VCaP (cell line): ENCODE data around the gene SLC7A8.

ENCODE experiments used
- H3K27ac ChIP-seq: fragments of 450-650 bp; 2 replicates; pipeline ENCODE4 v1.5.1; 2017
- CTCF ChIP-seq: fragments of 450-650 bp; conservative IDR thresholded peaks from 2 replicates; pipeline ENCODE4 v1.5.1; 2017; ENCODE audit warnings: mild to moderate bottlenecking, moderate library complexity

The SLC7A8 gene

GRCh38 chr14:23193432-23193831, 10.0 kb upstream of the SLC7A8 start:
- peak overlapping the region; percentile 41 for H3K27ac ChIP-seq
- no peak for TF ChIP-seq CTCF

GRCh38 chr14:23187925-23188324, 4.5 kb upstream of the SLC7A8 start:
- H3K27ac ChIP-seq: no peak overlapping the region
- no peak for TF ChIP-seq CTCF

- no peak overlapping the region for H3K27ac ChIP-seq
- TF ChIP-seq CTCF: peak; percentile 83
Measured at GRCh38 chr14:23186913-23187654, 3.6 kb upstream of the SLC7A8 start.

GRCh38 chr14:23185063-23185462, 1.6 kb upstream of the SLC7A8 start:
- no peak for TF ChIP-seq CTCF
- no peak overlapping the region for H3K27ac ChIP-seq

- H3K27ac ChIP-seq: peak overlapping the region; percentile 52
- TF ChIP-seq CTCF: no peak
Measured at GRCh38 chr14:23183158-23183470, 346 bp downstream of the SLC7A8 start.

- peak overlapping the region; percentile 52 for H3K27ac ChIP-seq
- TF ChIP-seq CTCF: no peak
Measured at GRCh38 chr14:23182372-23183157, 895 bp downstream of the SLC7A8 start.

- TF ChIP-seq CTCF: no peak
- peak overlapping the region; percentile 52; the same call in 1 of the 2 replicates for H3K27ac ChIP-seq
Measured at GRCh38 chr14:23181946-23182345, 1.5 kb downstream of the SLC7A8 start.
